ENCODE measurements around the gene EIF4G2. TPM values are rescaled to one million over a fixed set of nuclear protein-coding genes. Genes with fewer than 3 reads are reported as not detected.

Gene EIF4G2
- total and polyA plus RNA-seq, 11 donors, result 142 to 1,111 (median 796) TPM

DNA sequence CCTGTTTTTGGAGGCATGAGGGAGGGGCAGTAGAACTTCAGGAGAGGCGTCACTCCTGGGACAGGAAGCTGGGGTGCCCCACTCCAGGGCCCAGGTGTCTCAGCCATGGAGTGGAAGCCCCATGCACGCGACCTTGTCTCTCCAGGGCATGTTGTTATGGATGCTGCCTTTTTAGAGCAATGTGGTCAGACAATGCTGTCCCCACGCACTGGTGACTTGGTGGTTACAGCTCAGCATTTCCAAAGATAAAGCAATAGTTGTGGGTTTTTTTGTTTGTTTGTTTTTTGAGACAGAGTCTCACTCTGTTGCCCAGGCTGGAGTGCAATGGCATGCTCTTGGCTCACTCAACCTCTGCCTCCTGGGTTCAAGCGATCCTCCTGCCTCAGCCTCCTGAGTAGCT is 22.3 kb downstream of the EIF4G2 start:
- H3K9me3 ChIP-seq, result no peaks in the 10 kb centered on the region
- no peak overlapping the region for H3K4me3 ChIP-seq
- no peaks in the 10 kb centered on the region for H3K27me3 ChIP-seq
- TF ChIP-seq POLR2A (IDR thresholded peaks at IDR 0.05), result no peak
- TF ChIP-seq, protein P1, sequence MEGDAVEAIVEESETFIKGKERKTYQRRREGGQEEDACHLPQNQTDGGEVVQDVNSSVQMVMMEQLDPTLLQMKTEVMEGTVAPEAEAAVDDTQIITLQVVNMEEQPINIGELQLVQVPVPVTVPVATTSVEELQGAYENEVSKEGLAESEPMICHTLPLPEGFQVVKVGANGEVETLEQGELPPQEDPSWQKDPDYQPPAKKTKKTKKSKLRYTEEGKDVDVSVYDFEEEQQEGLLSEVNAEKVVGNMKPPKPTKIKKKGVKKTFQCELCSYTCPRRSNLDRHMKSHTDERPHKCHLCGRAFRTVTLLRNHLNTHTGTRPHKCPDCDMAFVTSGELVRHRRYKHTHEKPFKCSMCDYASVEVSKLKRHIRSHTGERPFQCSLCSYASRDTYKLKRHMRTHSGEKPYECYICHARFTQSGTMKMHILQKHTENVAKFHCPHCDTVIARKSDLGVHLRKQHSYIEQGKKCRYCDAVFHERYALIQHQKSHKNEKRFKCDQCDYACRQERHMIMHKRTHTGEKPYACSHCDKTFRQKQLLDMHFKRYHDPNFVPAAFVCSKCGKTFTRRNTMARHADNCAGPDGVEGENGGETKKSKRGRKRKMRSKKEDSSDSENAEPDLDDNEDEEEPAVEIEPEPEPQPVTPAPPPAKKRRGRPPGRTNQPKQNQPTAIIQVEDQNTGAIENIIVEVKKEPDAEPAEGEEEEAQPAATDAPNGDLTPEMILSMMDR (IDR thresholded peaks at IDR 0.05), result no peak
- intact Hi-C loops (cut with DNase I), result no loop called here
- H3K4me1 ChIP-seq, result peaks cover 4 to 23% (median 15%) of the 10 kb centered on the region in 12 donors
- DNase-seq, result no peak
- ATAC-seq, result no peak
- H3K27ac ChIP-seq, result no peak overlapping the region
- WGBS, 4 donors, result 92 to 98% (median 94%) methylated on average over 5 of the region's 5 CpGs
- H3K36me3 ChIP-seq, result no peaks in the 10 kb centered on the region

DNA sequence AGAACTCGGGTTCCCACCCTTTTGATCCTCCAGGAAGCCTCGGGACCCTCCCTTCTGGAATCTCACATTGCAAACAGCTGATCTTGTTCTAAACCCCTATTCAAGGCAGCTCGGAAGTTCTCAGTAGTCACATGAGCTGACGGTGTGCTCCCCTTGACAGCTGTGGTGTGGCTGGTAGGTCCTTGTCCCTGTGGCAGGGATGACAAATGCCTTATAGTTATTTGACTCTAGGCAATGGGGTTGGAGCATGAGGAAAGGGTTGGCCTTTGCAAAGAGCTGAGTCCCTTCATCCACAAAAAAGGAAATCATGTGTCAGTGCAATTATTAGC is 23.6 kb downstream of the EIF4G2 start:
- TF ChIP-seq POLR2A (IDR thresholded peaks at IDR 0.05), result no peak
- TF ChIP-seq, protein P1 (IDR thresholded peaks at IDR 0.05), result no peak
- WGBS, 4 donors, result 45 to 58% (median 49%) methylated on average over 4 of the region's 4 CpGs
- intact Hi-C loops (cut with DNase I), result no loop called here
- Histone ChIP-seq H3K4me3 (no peak overlapping the region), H3K27me3 (no peaks in the 10 kb centered on the region), H3K27ac (peak overlapping the region in 5 of 12 donors; percentile 0 to 54 (median 30)), H3K36me3 (peaks cover 0 to 5% (median 0%) of the 10 kb centered on the region in 9 donors), H3K4me1 (peaks cover 4 to 31% (median 16%) of the 10 kb centered on the region in 12 donors), H3K9me3 (no peaks in the 10 kb centered on the region)
- DNase-seq (no peak), ATAC-seq (peak in 1 of 4 donors; percentile 15)

DNA sequence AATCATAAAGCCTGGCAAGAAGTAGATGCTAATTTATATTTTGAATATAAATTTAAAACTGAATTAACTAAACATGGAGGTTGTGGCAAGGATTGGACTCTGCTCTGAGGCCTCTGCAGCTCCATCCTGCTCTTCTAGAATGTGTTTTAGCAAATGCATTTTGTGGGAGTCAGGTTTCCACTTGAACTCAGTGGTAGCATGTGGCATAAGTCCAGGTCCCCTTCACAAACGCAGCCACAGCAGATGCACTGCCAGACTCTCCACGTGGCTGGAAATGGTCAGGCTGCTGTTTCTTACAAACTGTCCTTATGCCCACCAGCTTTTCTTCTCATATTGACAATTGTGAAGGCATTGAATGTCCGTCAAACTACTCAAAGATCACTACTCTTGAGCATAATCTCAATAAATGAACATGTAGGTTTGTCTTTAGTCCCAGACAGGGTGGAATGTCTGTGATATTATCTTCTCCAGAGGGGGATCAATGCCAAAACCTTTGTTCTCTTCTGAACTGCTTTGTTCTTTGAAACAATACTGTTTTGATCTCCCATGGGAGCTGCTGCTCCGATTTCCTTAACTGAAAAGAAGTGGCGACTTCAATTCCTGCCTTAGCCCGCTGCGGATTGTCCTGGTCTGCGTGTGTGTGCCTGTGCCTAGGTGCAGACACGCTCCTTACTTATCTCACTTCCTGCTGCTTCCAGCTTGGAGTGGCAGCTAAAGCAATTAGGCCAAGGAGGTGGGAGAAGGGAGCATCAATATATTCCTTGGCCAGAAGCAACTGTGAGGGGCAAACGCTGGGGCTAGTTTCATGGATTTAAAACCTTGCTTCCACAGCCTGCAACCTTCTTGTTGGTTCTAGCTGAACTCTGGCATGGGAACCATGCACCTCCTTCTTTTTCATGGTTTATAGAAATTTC is 24.2 kb downstream of the EIF4G2 start:
- Histone ChIP-seq H3K27me3 (no peaks in the 10 kb centered on the region), H3K4me1 (peaks cover 4 to 31% (median 16%) of the 10 kb centered on the region in 12 donors), H3K4me3 (no peak overlapping the region), H3K36me3 (peaks cover 0 to 11% (median 0%) of the 10 kb centered on the region in 9 donors), H3K27ac (peak overlapping the region in 8 of 12 donors; percentile 0 to 54 (median 30)), H3K9me3 (no peaks in the 10 kb centered on the region)
- TF ChIP-seq, protein P1 (IDR thresholded peaks at IDR 0.05), result no peak
- no peak for TF ChIP-seq POLR2A (IDR thresholded peaks at IDR 0.05)
- 33 to 53% (median 43%) methylated on average over 10 of the region's 10 CpGs for WGBS, 4 donors
- DNase-seq (peak in 4 of 5 donors; percentile 43 to 71 (median 48)), ATAC-seq (peak; percentile 29 to 79 (median 65))
- intact Hi-C loops (cut with DNase I), result no loop called here

DNA sequence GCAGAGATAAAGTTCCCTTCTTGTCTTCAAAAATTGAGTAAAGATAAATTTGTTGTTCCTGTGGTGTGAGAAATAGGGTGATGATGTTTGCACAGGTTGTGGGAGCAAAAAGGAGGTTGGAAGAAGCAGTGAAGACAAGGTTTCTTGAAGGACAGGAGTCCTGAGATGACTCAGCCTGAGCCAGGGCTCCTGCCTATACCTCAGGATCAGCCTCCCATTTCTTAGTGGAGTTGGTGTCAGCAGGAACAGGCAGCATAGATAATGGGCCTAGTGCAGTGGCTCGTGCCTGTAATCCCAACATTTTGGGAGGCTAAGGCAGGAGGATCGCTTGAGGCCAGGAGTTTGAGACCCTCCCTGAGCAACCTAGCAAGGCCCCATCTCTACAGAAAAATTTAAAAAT is 28.7 kb downstream of the EIF4G2 start:
- peaks cover 3 to 25% (median 17%) of the 10 kb centered on the region in 9 donors for H3K36me3 ChIP-seq
- H3K27me3 ChIP-seq, result no peaks in the 10 kb centered on the region
- H3K27ac ChIP-seq, result no peak overlapping the region
- no peak for DNase-seq
- no peak for ATAC-seq
- intact Hi-C loops (cut with DNase I), result no loop called here
- TF ChIP-seq, protein P1 (IDR thresholded peaks at IDR 0.05), result no peak
- no peak for TF ChIP-seq POLR2A (IDR thresholded peaks at IDR 0.05)
- no peak overlapping the region for H3K4me3 ChIP-seq
- peaks cover 8 to 45% (median 28%) of the 10 kb centered on the region in 12 donors for H3K4me1 ChIP-seq
- H3K9me3 ChIP-seq, result no peaks in the 10 kb centered on the region
- 95 to 100% (median 97%) methylated on average over 2 of the region's 2 CpGs for WGBS, 4 donors

All from heart left ventricle (tissue), 16 donors.